GM18870 (cell line): Measurements from ENCODE around the gene RNF152.

Experiments
- ATAC-seq: cut with Tn5 transposase; IDR thresholded peaks from one replicate; pipeline ENCODE4 v1.9.1; 2021; ENCODE audit warnings: moderate library complexity; ENCODE audit not compliant: unreplicated experiment

RNF152 gene

DNA sequence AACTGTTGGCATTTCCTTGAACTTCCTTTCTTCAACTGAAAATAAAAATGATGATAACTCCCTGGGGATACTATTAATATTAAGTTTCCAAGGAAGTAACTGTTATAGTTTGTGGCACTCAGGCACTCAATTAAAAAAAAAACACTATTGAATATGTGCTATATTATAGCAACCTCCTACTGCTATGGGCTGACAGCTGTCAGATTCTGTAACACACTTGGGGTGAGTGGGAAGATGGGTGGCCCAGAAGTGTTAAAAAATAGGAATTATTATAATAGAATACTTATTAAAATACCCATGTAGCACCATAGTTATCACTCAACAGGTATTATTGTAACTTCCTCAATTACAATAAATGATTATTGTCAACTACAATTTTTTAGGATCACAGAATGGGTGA, 130.9 kb downstream of the RNF152 start:
- ATAC-seq, result no peak
